NT2/D1 (cell line): ENCODE data around the gene SLC10A1.

ENCODE experiments used
- DNase-seq: peaks from one replicate; pipeline ENCODE4 v3.0.0-alpha.2; 2011; ENCODE audit warnings: low read depth, low spot score
- H3K27me3 ChIP-seq: 2 replicates; pipeline ENCODE4 v1.6.0; 2011; ENCODE audit warnings: mild to moderate bottlenecking; ENCODE audit not compliant: insufficient read length, insufficient read depth
- H3K36me3 ChIP-seq: 2 replicates; pipeline ENCODE4 v1.6.1; 2011; ENCODE audit warnings: mild to moderate bottlenecking, low read length, mixed read lengths; ENCODE audit not compliant: insufficient read depth, insufficient read length
- H3K4me1 ChIP-seq: 2 replicates; pipeline ENCODE4 v1.5.1; 2011; ENCODE audit not compliant: insufficient read depth, insufficient read length
- H3K4me3 ChIP-seq: 2 replicates; pipeline ENCODE4 v1.5.1; 2011; ENCODE audit warnings: low read depth; ENCODE audit not compliant: insufficient read length
- H3K9ac ChIP-seq: 2 replicates; pipeline ENCODE4 v1.6.0; 2011; ENCODE audit warnings: low read depth; ENCODE audit not compliant: insufficient read length
- H3K9me3 ChIP-seq: 2 replicates; pipeline ENCODE4 v1.5.1; 2011; ENCODE audit warnings: mild to moderate bottlenecking, low read length; ENCODE audit not compliant: insufficient read depth
- SUZ12 ChIP-seq: IDR thresholded peaks from 2 replicates; pipeline ENCODE4 v1.6.1; 2011; ENCODE audit not compliant: insufficient read length, insufficient read depth; ENCODE audit errors: extremely low read depth
- YY1 ChIP-seq: IDR thresholded peaks from 2 replicates; pipeline ENCODE4 v1.6.1; 2011; ENCODE audit not compliant: insufficient read length, insufficient read depth
- ZNF274 ChIP-seq: IDR thresholded peaks from 2 replicates; pipeline ENCODE4 v1.6.1; 2011; ENCODE audit warnings: mild to moderate bottlenecking, low read depth, low read length

The SLC10A1 gene

GRCh38 chr14:69727860-69728259 lies 69.2 kb downstream of the SLC10A1 start:
- DNase-seq = no peak
- H3K4me1 ChIP-seq = peaks cover 4% of the 10 kb centered on the region
- no peaks in the 10 kb centered on the region for H3K36me3 ChIP-seq
- H3K9ac ChIP-seq = no peak overlapping the region
- no peaks in the 10 kb centered on the region for H3K9me3 ChIP-seq
- TF ChIP-seq YY1 = no peak
- TF ChIP-seq SUZ12 = no peak
- TF ChIP-seq ZNF274 = no peak
- H3K4me3 ChIP-seq = no peak overlapping the region
- H3K27me3 ChIP-seq = peaks cover 21% of the 10 kb centered on the region

DNA sequence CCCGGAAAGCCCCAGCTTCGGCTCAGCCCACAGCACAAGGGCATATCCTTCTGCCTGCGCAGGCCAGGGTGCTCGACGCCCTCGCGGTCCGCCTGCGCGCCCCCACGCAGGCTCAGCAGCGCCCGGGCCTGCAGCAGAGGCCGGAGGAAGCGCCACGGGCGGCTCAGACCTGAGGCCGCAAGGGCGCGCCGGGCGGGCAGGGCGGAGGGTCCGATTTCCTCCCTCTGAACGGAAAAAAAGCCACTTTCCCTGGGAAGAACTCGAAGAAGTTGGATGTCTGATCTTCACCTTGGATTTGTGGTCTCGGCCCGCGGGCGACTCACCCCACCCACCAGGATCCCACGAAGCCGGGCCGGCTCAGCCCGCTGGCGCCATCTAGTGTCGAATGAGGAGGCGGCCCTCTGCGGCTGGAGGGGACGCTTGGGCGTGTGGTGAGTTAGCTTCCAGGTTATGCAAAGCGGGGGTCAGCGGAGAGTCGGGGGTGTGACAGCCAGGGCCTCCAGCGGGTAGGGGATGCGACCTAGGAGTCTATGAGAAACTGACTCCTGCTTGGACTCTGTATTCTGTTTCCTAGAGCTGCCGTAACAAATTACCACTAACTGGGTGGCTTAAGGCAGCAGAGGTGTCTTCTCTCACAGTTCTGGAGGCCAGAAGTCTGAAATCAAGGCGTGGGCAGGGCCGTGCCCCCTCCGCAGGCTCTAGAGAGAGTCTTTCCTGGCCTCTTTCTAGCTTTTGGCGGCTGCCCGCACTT lies 70.1 kb downstream of the SLC10A1 start:
- Histone ChIP-seq H3K9ac (peak overlapping the region; percentile 74), H3K4me1 (peaks cover 4% of the 10 kb centered on the region), H3K4me3 (peak overlapping the region; percentile 28), H3K27me3 (peaks cover 21% of the 10 kb centered on the region), H3K36me3 (no peaks in the 10 kb centered on the region), H3K9me3 (no peaks in the 10 kb centered on the region)
- no peak for TF ChIP-seq SUZ12
- no peak for TF ChIP-seq ZNF274
- no peak for TF ChIP-seq YY1
- no peak for DNase-seq
